ENCODE measurements around the gene SEZ6L2. TPM values are rescaled to one million over a fixed set of nuclear protein-coding genes. Genes with fewer than 3 reads are reported as not detected.
A peak's percentile ranks its signal among the peaks of the same experiment; 100 is the strongest.

Gene SEZ6L2
- total RNA-seq, 1 donor from 2014 or later: 15.7 TPM

DNA sequence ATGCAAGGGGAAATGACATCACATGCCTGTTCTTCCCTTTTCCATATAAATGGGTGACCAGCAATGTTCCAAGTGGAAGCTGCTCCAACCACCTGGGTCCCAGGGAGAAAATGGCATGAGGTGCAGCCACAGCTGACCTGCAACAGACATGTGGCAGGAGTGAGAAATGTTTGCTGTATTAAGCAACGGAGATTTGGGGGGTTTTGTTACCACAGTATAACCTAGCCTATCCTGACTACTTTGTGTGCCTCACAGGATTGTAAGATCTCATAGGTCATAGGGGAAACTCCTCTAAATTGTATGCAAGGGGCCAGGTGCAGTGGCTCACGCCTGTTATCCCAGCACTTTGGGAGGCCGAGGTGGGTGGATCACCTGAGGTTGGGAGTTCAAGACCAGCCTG is 48.4 kb downstream of the SEZ6L2 start:
- H3K27me3 ChIP-seq: no peaks in the 10 kb centered on the region
- H3K4me1 ChIP-seq: peaks cover 12% of the 10 kb centered on the region
- H3K9me3 ChIP-seq: no peaks in the 10 kb centered on the region
- no peak for DNase-seq (ENCODE audit: extremely low spot score in 2 of 2)
- H3K27ac ChIP-seq: no peak overlapping the region
- no peak overlapping the region for H3K4me3 ChIP-seq
- no peak for TF ChIP-seq POLR2A (IDR thresholded peaks at IDR 0.05)
- TF ChIP-seq POLR2AphosphoS5 (IDR thresholded peaks at IDR 0.05; ENCODE audit: insufficient read depth in 1 of 2, low read depth in 1 of 2): no peak
- TF ChIP-seq, protein P1, sequence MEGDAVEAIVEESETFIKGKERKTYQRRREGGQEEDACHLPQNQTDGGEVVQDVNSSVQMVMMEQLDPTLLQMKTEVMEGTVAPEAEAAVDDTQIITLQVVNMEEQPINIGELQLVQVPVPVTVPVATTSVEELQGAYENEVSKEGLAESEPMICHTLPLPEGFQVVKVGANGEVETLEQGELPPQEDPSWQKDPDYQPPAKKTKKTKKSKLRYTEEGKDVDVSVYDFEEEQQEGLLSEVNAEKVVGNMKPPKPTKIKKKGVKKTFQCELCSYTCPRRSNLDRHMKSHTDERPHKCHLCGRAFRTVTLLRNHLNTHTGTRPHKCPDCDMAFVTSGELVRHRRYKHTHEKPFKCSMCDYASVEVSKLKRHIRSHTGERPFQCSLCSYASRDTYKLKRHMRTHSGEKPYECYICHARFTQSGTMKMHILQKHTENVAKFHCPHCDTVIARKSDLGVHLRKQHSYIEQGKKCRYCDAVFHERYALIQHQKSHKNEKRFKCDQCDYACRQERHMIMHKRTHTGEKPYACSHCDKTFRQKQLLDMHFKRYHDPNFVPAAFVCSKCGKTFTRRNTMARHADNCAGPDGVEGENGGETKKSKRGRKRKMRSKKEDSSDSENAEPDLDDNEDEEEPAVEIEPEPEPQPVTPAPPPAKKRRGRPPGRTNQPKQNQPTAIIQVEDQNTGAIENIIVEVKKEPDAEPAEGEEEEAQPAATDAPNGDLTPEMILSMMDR (IDR thresholded peaks at IDR 0.05): no peak
- peaks cover 0 to 23% of the 10 kb centered on the region in 2 donors for H3K36me3 ChIP-seq
- intact Hi-C loops (cut with DNase I): loop anchor here (10.0 kb wide), 1 partner anchor 104 kb away; no protein-coding TSS in a partner anchor

DNA sequence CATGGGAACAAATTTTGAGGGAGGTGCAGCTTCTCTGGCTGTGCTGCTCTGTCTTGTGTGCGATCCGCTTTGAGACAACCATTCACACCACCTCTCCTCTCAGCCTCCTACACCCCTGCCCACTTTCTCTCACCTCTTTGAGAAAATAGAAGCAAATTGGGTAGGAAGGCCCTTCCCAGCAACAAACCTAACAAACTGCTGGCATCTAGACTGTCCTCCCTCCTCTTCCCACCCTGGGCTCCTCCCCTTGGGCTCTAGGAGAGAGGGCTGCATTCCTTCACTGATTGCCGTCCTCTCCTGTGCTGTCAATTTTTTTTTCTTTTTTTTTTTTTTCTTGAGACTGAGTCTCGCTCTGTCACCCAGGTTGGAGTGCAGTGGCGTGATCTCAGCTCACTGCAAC is 49.8 kb downstream of the SEZ6L2 start:
- TF ChIP-seq POLR2A (IDR thresholded peaks at IDR 0.05): no peak
- intact Hi-C loops (cut with DNase I): no loop called here

DNA sequence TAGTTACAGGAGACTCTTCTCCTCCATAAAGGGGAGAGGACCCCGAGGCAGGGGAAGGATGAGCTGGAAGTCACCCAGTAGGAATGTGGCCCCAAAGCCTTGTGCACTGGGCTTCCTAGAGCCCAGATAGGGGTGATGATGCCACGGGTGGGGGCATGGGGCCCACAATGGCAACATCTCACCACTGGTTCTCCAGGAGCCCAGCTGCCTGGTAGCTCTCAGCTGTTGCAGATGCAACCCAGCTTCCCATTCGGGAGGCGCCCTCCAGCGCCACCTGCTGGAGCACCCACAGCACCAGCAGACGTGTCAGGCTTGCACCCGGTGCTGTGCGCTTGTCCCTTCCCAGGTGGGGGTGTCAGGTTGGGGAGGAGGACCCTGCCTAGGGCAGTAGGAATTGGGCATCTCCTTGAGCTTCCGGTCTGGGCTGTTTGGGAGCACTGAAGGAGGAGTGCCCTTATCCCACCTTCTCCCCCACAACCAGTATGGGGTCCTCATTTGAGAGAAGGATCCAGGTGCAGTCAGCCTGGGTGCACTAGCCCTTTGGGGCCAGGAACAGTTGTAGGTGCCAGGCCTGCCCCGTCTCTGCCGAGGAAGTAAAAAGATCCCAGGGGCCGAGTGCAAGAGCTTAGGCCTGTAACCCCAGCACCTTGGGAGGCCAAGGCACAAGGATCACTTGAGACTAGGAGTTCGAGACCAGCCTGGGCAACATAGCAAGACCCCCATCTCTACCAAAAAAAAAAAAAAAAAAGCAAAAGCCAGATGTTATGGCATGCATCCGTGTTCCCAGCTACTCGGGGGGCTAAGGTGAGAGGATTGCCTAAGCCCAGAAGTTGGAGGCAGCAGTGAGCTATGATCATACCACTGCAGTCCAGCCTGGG is 50.7 kb downstream of the SEZ6L2 start:
- Histone ChIP-seq H3K27me3 (no peaks in the 10 kb centered on the region), H3K27ac (peak overlapping the region; percentile 50), H3K4me1 (peaks cover 18% of the 10 kb centered on the region), H3K4me3 (no peak overlapping the region), H3K9me3 (no peaks in the 10 kb centered on the region), H3K36me3 (peaks cover 0 to 38% of the 10 kb centered on the region in 2 donors)
- intact Hi-C loops (cut with DNase I): no loop called here
- TF ChIP-seq POLR2AphosphoS5 (IDR thresholded peaks at IDR 0.05; ENCODE audit: insufficient read depth in 1 of 2, low read depth in 1 of 2) (peak in 1 of 2 donors; percentile 37), POLR2A (IDR thresholded peaks at IDR 0.05) (no peak)
- TF ChIP-seq, protein P1 (IDR thresholded peaks at IDR 0.05): peak; percentile 62 to 72 (median 70)
- DNase-seq (ENCODE audit: extremely low spot score in 2 of 2): no peak

More for the DNA sequence above, 49.8 kb downstream of the SEZ6L2 start:
- Histone ChIP-seq H3K27ac (peak overlapping the region; percentile 50), H3K27me3 (no peaks in the 10 kb centered on the region), H3K36me3 (peaks cover 0 to 38% of the 10 kb centered on the region in 2 donors), H3K9me3 (no peaks in the 10 kb centered on the region), H3K4me1 (peaks cover 18% of the 10 kb centered on the region), H3K4me3 (no peak overlapping the region)
- no peak for DNase-seq (ENCODE audit: extremely low spot score in 2 of 2)

DNA sequence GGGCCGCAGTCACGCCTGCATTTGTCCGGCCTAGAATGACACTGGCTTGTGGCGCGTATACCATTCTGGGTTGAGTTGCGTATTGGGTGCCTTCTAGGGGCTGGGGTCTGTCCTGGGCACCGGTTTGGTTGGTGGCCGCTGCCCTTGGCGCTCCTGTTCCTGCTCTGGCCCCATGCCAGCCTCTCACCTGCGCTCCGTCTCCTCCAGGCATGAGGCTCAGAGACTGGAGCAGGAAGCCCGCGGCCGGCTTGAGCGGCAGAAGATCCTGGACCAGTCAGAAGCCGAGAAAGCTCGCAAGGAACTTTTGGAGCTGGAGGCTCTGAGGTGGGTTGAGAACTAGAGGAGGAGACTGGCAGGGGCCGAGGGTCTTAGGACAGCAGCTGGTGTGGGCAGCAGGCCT is 53.7 kb downstream of the SEZ6L2 start:
- Histone ChIP-seq H3K4me3 (no peak overlapping the region), H3K9me3 (no peaks in the 10 kb centered on the region), H3K27me3 (no peaks in the 10 kb centered on the region), H3K27ac (peak overlapping the region; percentile 61), H3K36me3 (peaks cover 0 to 54% of the 10 kb centered on the region in 2 donors), H3K4me1 (peaks cover 18% of the 10 kb centered on the region)
- TF ChIP-seq, protein P1 (IDR thresholded peaks at IDR 0.05): no peak
- TF ChIP-seq POLR2A (IDR thresholded peaks at IDR 0.05) (no peak), POLR2AphosphoS5 (IDR thresholded peaks at IDR 0.05; ENCODE audit: insufficient read depth in 1 of 2, low read depth in 1 of 2) (no peak)
- intact Hi-C loops (cut with DNase I): loop anchor here (2.0 kb wide), 1 partner anchor 59 kb away; no protein-coding TSS in a partner anchor
- DNase-seq (ENCODE audit: extremely low spot score in 2 of 2): no peak

DNA sequence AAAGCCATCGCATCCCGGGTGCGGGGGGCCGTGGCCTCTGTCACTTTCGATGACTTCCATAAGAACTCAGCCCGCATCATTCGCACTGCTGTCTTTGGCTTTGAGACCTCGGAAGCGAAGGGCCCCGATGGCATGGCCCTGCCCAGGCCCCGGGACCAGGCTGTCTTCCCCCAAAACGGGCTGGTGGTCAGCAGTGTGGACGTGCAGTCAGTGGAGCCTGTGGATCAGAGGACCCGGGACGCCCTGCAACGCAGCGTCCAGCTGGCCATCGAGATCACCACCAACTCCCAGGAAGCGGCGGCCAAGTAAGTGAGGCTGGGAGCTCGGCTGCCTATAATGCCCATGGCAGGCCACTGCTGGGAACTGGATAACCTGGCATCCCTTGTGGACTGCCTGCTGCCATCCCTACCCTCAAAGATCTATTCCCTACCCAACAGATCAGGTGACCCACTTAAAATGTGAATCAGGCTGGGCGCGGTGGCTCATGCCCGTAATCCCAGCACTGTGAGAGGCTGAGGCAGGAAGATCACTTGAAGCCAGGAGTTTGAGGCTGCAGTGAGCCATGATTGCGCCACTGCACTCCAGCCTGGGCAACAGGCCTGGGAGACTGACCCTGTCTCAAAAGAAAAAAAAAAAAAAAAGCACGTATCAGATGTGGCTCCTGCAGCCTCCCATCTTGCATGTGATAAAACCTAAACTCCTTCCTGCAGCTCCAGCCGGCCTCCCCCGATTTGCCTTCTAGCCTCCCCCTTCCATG is 54.6 kb downstream of the SEZ6L2 start:
- H3K9me3 ChIP-seq: no peaks in the 10 kb centered on the region
- peak overlapping the region; percentile 64 for H3K27ac ChIP-seq
- TF ChIP-seq POLR2A (IDR thresholded peaks at IDR 0.05) (no peak), POLR2AphosphoS5 (IDR thresholded peaks at IDR 0.05; ENCODE audit: insufficient read depth in 1 of 2, low read depth in 1 of 2) (peak; percentile 15 to 57)
- TF ChIP-seq, protein P1 (IDR thresholded peaks at IDR 0.05): no peak
- H3K27me3 ChIP-seq: no peaks in the 10 kb centered on the region
- peaks cover 0 to 63% of the 10 kb centered on the region in 2 donors for H3K36me3 ChIP-seq
- intact Hi-C loops (cut with DNase I): no loop called here
- DNase-seq (ENCODE audit: extremely low spot score in 2 of 2): no peak
- no peak overlapping the region for H3K4me3 ChIP-seq
- H3K4me1 ChIP-seq: peaks cover 18% of the 10 kb centered on the region

Measured in vagina (tissue), 2 donors.